Spinal cord (tissue), 10 donors: ENCODE measurements around the gene ZNF574. TPM values are rescaled to one million over a fixed set of nuclear protein-coding genes. Genes with fewer than 3 reads are reported as not detected.
A peak's percentile ranks its signal among the peaks of the same experiment; 100 is the strongest.
"Not testable (repeated sequence)": the region's sequence is repeated elsewhere in the genome, so short reads cannot be mapped to it uniquely, and the experiment has no call there.

Experiments
- DNase-seq, 6 donors: peaks; one replicate each; pipeline versions ENCODE4 v3.0.0 to v3.0.0-alpha.2; 2013 to 2015; ENCODE audit warnings: low spot score in 6 of 6, low read depth in 4 of 6
- H3K27ac ChIP-seq: one replicate; pipeline ENCODE4 v1.5.1; 2013; ENCODE audit warnings: low read depth, low read length, control low read depth
- H3K27me3 ChIP-seq: one replicate; pipeline ENCODE4 v1.6.1; 2013; ENCODE audit warnings: low read length; ENCODE audit not compliant: control insufficient read depth, insufficient read depth
- H3K36me3 ChIP-seq: one replicate; pipeline ENCODE4 v1.6.1; 2013; ENCODE audit warnings: low read length; ENCODE audit not compliant: control insufficient read depth, insufficient read depth
- H3K4me1 ChIP-seq: one replicate; pipeline ENCODE4 v1.6.1; 2013; ENCODE audit warnings: low read length; ENCODE audit not compliant: control insufficient read depth, insufficient read depth
- H3K4me3 ChIP-seq: one replicate; pipeline ENCODE4 v1.5.1; 2013; ENCODE audit warnings: low read depth, low read length, control low read depth
- H3K9me3 ChIP-seq: one replicate; pipeline ENCODE4 v1.6.1; 2013; ENCODE audit warnings: low read length; ENCODE audit not compliant: control insufficient read depth, insufficient read depth
- WGBS: methylation state at CpG from one replicate; pipeline ENCODE4 v1.1.5; 2013; ENCODE audit warnings: missing lambda C conversion rate; ENCODE audit not compliant: insufficient coverage; 5-methylcytosine and 5-hydroxymethylcytosine counted together
- long read RNA-seq, 4 donors: transcript quantifications; one replicate each; lab custom pipeline, GENCODE V29; 2026
- polyA plus RNA-seq, 2 donors: library from polyadenylated mRNA; unstranded; fragments of 120-200 nt; gene quantifications; one replicate each; pipeline ENCODE4 v1.2.1, GENCODE V29; 2013; ENCODE audit not compliant: insufficient read length in 2 of 2
- total RNA-seq, 2 donors: library from RNA; depleted of rRNA in 1 of 2; stranded (reverse); fragments of 120-200 nt in 1 of 2; fragments of >200 nt in 1 of 2; gene quantifications; one replicate each; pipeline versions ENCODE4 v1.2.3 to v1.2.4, GENCODE V29; 2013 to 2014
- donor health status: healthy.

The ZNF574 gene, protein sequence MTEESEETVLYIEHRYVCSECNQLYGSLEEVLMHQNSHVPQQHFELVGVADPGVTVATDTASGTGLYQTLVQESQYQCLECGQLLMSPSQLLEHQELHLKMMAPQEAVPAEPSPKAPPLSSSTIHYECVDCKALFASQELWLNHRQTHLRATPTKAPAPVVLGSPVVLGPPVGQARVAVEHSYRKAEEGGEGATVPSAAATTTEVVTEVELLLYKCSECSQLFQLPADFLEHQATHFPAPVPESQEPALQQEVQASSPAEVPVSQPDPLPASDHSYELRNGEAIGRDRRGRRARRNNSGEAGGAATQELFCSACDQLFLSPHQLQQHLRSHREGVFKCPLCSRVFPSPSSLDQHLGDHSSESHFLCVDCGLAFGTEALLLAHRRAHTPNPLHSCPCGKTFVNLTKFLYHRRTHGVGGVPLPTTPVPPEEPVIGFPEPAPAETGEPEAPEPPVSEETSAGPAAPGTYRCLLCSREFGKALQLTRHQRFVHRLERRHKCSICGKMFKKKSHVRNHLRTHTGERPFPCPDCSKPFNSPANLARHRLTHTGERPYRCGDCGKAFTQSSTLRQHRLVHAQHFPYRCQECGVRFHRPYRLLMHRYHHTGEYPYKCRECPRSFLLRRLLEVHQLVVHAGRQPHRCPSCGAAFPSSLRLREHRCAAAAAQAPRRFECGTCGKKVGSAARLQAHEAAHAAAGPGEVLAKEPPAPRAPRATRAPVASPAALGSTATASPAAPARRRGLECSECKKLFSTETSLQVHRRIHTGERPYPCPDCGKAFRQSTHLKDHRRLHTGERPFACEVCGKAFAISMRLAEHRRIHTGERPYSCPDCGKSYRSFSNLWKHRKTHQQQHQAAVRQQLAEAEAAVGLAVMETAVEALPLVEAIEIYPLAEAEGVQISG
- total RNA-seq (10 to 100 TPM in 1 of 2 donors, 1 to 10 TPM in 1; 7.6 to 10.7 TPM), polyA plus RNA-seq (10 to 100 TPM; 17.2 to 19.4 TPM)
- long read RNA-seq, donor 1, transcript ZNF574-202 (2 exons, 2,940 nt), result major isoform, 17 of 17 reads
- long read RNA-seq, donor 1, partial matches to known transcripts, result 0 of 17 reads
- long read RNA-seq, donor 1, other reads (novel, unspliced or antisense), result 0 of 17 reads
- long read RNA-seq, donor 2, transcript ZNF574-202 (2 exons, 2,940 nt), result major isoform, 6 of 6 reads
- long read RNA-seq, donor 2, partial matches to known transcripts, result 0 of 6 reads
- long read RNA-seq, donor 2, other reads (novel, unspliced or antisense), result 0 of 6 reads
- long read RNA-seq, donor 3, partial matches to known transcripts, result 0 of 4 reads
- long read RNA-seq, donor 3, other reads (novel, unspliced or antisense), result 0 of 4 reads
- long read RNA-seq, donor 4, transcript ZNF574-202 (2 exons, 2,940 nt), result major isoform, 6 of 6 reads
- long read RNA-seq, donor 4, partial matches to known transcripts, result 0 of 6 reads
- long read RNA-seq, donor 4, other reads (novel, unspliced or antisense), result 0 of 6 reads

DNA sequence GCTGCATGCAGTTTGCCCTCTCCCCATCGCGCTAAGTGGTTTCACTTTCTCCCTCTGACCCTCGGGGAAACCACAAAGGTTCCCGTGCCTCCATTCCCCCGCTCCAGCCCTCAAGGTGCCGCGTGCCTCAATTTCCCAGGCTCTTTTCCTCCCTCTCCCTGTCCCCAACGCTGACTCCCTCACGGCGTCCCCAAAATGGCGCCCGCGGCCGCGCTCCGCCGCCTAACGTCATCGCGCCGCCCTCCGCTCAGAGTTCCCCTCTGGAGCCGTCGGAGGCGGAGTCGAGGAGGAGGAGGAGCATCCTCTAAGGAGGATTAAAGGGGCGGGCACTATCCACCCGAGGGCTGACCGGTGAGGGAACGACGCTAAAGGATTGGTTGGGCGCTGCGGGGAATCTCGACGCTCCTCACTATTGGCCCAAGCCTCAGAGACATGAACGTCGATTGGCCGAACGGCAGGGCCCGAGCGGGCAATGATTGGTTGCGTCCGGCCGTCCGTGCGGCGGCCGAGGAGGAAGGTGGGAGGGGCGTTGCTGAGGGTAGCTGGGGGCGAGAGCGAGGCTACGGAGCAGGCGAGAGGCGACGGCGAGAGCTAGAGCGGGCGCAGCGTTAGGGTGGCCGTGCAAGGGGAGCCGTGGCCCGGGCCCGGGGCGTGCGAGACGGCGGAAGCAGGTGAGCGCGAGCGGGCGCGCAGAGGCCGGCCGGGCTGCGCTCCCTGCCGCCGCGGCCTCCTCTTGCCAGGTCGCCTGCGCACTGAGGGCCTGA, at the start of gene ZNF574:
ZNF574 (plus strand) TSS at position 551 of the 764 bp plus-strand sequence. CDS start 2,441 bp downstream, outside the sequence.
- WGBS, result under 1% methylated on average over 80 of the region's 80 CpGs
- Histone ChIP-seq H3K27ac (peak within 1 kb of the TSS; percentile 98), H3K27me3 (no peaks in the 10 kb centered on the region), H3K36me3 (peaks cover 30% of the 10 kb centered on the region), H3K4me1 (peaks cover 21% of the 10 kb centered on the region), H3K4me3 (peak within 1 kb of the TSS; percentile 88), H3K9me3 (no peaks in the 10 kb centered on the region)
- DNase-seq, result peak; percentile 94 to 100 (median 99)

DNA sequence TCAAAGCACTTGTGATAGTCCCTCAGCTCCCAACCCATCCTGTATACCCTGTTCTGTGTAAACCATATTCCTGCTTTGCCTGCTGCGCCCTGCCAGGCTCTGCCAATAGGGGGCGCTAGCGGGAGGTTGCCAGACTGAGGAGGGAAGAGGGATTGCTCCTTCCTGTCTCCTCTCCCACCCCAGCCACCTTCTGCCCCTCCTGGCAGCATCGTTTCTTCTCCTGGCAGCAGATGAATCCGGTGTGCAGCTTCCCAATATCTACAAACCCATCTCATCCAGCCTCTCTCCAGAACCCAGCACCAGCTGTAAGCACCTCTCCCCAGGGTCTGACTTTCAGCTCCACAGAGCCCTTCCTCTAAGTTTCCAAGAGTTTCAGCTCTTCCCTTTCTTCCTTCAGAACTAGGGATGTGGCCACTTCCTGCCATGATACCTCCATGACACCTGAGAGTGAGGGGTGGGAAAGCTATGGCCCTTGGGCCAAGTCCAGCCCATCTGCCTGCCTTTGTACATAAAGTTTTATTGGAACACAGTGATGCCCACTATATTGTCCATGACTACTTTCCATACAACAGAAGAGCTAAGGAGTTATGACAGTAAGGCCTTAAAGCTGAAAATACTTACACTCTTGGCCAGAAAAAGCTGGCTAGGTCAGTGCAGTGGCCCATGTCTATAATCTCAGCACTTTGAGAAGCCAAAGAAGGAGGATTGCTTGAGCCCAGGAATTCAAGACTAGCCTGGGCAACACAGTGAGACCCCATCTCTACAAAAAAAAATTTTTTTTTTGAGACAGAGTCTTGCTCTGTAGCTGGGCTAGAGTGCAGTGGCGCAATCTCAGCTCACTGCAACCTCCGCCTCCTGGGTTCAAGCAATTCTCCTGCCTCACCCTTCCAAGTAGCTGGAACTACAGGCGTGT, 47.4 kb upstream of the ZNF574 start:
- H3K36me3 ChIP-seq, result peaks cover 58% of the 10 kb centered on the region
- no peak for DNase-seq

DNA sequence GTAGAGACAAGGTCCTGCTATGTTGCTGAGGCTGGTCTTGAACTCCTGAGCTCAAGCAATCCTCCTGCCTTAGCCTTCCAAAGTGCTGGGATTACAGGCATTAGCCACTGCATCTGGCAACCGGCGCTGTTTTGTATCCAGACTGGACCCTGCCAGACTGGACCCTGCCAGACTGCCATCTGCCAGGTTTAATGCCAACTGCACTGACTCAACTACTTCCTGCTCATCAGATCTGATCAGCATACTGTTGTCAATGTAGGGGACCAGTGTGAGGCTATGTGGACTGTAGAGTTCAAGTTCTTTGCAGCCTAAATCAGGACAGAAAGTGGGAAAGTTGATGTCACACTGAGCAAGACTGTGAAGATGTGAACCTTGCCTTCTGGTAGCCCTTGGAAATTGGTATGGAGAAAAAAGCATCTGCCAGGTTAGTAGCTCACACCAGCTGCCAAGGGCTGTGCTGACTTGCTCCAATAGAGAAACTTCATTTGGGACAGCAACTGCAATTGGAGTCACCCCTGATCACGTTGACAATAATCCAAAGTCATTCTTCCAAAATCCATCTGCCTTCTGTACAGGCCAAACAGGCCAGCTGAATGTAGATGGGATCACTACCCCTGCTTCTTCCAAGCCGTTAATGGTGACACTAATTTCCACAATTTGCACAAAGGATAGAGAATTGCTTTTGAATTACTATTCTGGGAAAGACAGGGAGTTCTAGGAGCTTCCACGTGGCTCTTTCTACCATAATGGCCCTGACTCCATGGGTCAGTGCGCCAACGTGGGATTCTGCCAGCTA, 45.1 kb upstream of the ZNF574 start:
- Histone ChIP-seq H3K27ac (no peak overlapping the region), H3K9me3 (no peaks in the 10 kb centered on the region), H3K36me3 (peaks cover 46% of the 10 kb centered on the region), H3K4me3 (no peak overlapping the region), H3K4me1 (peaks cover 18% of the 10 kb centered on the region), H3K27me3 (no peaks in the 10 kb centered on the region)
- DNase-seq, result peak in 4 of 6 donors; percentile 9 to 70 (median 38)
- 65% methylated on average over 5 of the region's 7 CpGs for whole genome bisulfite sequencing

More for the DNA sequence above, 47.4 kb upstream of the ZNF574 start:
- Histone ChIP-seq H3K4me1 (peaks cover 29% of the 10 kb centered on the region), H3K4me3 (no peak overlapping the region), H3K9me3 (no peaks in the 10 kb centered on the region), H3K27ac (no peak overlapping the region), H3K27me3 (no peaks in the 10 kb centered on the region)
- 70% methylated on average over 5 of the region's 8 CpGs for WGBS

DNA sequence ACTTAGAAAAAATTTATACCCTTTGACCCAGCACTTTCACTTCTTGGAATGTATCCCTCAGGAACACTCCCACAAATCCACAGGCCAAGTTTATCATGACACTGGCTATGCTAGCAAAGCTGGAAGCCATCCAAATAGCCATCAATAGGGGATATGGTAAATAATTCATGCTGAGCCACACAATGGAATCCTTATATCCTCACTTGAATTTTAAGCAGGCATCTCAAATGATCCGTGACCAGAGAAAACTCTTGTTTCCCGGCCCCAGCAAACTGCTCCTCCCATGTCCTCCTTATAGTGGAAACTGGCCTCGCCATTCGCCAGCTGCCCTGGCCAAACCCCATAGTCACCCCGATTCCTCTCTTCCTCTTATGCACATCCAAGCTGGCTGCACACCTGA, 43.5 kb upstream of the ZNF574 start:
- 11% methylated on average over 5 of the region's 5 CpGs for WGBS
- no peak overlapping the region for H3K27ac ChIP-seq
- peaks cover 43% of the 10 kb centered on the region for H3K36me3 ChIP-seq
- DNase-seq, result peak in 5 of 6 donors; percentile 24 to 91 (median 55)
- no peak overlapping the region for H3K4me3 ChIP-seq
- no peaks in the 10 kb centered on the region for H3K9me3 ChIP-seq
- H3K27me3 ChIP-seq, result no peaks in the 10 kb centered on the region
- peaks cover 18% of the 10 kb centered on the region for H3K4me1 ChIP-seq

DNA sequence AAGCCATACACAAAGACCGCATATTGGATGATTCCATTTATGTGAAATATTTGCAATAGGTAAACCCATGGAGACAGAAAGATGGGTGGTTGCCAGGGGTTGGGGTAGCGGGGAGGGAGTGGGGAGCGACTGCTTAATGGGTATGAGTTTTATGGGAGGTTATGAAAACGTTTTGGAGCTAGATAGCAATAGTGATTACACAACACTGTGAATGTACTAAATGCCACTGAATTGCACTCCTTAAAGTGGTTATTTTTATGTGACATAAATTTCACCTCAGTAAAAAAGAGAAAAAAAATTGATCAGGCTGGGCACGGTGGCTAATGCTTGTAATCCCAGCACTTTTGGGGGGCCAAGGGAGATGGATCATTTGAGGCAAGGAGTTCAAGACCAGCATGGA, 42.6 kb upstream of the ZNF574 start:
- Histone ChIP-seq H3K9me3 (no peaks in the 10 kb centered on the region), H3K4me3 (no peak overlapping the region), H3K36me3 (peaks cover 44% of the 10 kb centered on the region), H3K4me1 (peaks cover 18% of the 10 kb centered on the region), H3K27ac (no peak overlapping the region), H3K27me3 (no peaks in the 10 kb centered on the region)
- 79% methylated on average over 3 of the region's 5 CpGs for WGBS
- DNase-seq, result no peak

DNA sequence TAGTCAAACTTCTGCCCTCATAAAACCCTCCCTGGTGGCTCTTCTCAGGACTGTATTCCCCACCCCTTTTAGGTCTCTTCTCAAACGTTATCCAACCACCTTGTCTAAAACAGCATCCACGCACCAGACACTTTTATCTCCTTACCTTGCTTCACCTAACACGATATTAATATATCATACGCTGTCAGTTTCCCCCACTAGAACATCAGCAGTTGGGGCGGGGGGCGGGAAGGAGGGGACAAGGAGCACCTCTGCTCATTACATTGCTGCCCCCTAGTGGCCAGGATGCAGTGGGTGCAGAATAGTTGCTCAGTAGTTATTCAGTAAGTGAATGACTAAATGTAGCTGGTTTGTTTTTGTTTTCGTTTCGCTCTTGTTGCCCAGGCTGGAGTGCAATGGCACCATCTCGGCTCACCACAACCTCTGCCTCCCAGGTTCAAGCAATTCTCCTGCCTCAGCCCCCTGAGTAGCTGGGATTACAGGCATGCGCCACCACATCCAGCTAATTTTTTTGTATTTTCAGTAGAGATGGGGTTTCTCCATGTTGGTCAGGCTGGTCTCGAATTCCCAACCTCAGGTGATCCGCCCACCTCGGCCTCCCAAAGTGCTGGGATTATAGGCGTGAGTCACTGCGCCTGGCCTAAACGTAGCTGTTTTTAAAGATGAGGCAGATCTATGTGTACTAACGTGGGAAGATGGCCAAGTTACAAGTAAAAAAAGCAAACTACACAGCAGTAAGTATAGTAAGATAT, 41.1 kb upstream of the ZNF574 start:
- not testable (repeated sequence) for H3K4me3 ChIP-seq, H3K27ac ChIP-seq, H3K9me3 ChIP-seq, H3K27me3 ChIP-seq
- Histone ChIP-seq H3K36me3 (peaks cover 48% of the 10 kb centered on the region), H3K4me1 (peaks cover 18% of the 10 kb centered on the region)
- whole genome bisulfite sequencing, result 17% methylated on average over 2 of the region's 17 CpGs
- DNase-seq, result peak in 5 of 6 donors; percentile 38 to 89 (median 49)

DNA sequence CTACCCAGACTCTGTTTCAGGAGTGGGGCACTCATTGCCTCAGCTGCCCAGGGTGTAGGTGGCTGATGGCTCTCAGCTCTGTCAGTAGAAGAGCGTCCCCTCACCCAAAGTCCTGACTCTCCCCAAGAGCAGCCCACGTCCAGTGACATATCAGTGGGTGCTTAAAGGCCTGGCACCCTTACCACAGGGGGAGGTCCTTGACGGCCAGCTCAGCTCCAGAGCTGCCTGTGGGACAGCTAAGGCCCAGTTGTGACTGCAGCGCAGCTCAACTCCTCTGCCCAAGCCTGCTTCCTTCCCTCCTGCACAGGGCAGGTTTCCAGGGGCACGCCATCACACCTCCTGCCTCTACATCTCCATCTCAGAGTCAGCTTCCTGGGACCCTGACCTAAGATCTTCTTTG, 38.3 kb upstream of the ZNF574 start:
- peaks cover 4% of the 10 kb centered on the region for H3K4me1 ChIP-seq
- H3K9me3 ChIP-seq, result no peaks in the 10 kb centered on the region
- H3K36me3 ChIP-seq, result peaks cover 72% of the 10 kb centered on the region
- no peak overlapping the region for H3K27ac ChIP-seq
- 91% methylated on average over 5 of the region's 5 CpGs for WGBS
- no peaks in the 10 kb centered on the region for H3K27me3 ChIP-seq
- H3K4me3 ChIP-seq, result no peak overlapping the region
- no peak for DNase-seq
